K562 (cell line): ENCODE results near the gene KCNC3. TPM values are rescaled to one million over a fixed set of nuclear protein-coding genes. Genes with fewer than 3 reads are reported as not detected.
A peak's percentile ranks its signal among the peaks of the same experiment; 100 is the strongest.

Experiments
- ARID4B ChIP-seq: sonication (generic); formaldehyde crosslinking; IDR thresholded peaks from 2 replicates; pipeline ENCODE4 v1.8.0; 2022; ENCODE audit warnings: mild to moderate bottlenecking, missing genetic modification reagents
- CXXC5 ChIP-seq: fragments of 250-450 bp; sonication (Bioruptor Pico); IDR thresholded peaks from 2 replicates; pipeline ENCODE4 v1.8.0; 2022; ENCODE audit warnings: inconsistent platforms, mild to moderate bottlenecking, moderate library complexity
- E2F4 ChIP-seq: sonication (generic); formaldehyde crosslinking; IDR thresholded peaks from 2 replicates; pipeline ENCODE4 v1.8.0; 2022; ENCODE audit warnings: mild to moderate bottlenecking, low read depth, missing genetic modification reagents
- E2F8 ChIP-seq: fragments of 450-650 bp; IDR thresholded peaks from 2 replicates; pipeline ENCODE4 v1.7.1; 2018; ENCODE audit warnings: mild to moderate bottlenecking, low read depth; ENCODE audit not compliant: partially characterized antibody
- ERF ChIP-seq: fragments of 450-650 bp; formaldehyde crosslinking; IDR thresholded peaks from 2 replicates; pipeline ENCODE4 v1.4.0; 2020; ENCODE audit warnings: mild to moderate bottlenecking, mixed read lengths
- KAT7 ChIP-seq: sonication (generic); formaldehyde crosslinking; IDR thresholded peaks from 2 replicates; pipeline ENCODE4 v1.8.0; 2022; ENCODE audit warnings: missing genetic modification reagents, mild to moderate bottlenecking, borderline replicate concordance
- LCOR ChIP-seq: sonication (generic); formaldehyde crosslinking; IDR thresholded peaks from 2 replicates; pipeline ENCODE4 v1.8.0; 2022; ENCODE audit warnings: mild to moderate bottlenecking, missing genetic modification reagents
- MEIS2 ChIP-seq: fragments of 450-650 bp; IDR thresholded peaks from 2 replicates; pipeline ENCODE4 v1.6.1; 2014; ENCODE audit warnings: mild to moderate bottlenecking; ENCODE audit not compliant: partially characterized antibody
- MLLT1 ChIP-seq, 2 experiments: fragments of 450-650 bp; IDR thresholded peaks; 2 replicates each; pipeline ENCODE4 v1.6.1; 2016
- PHTF2 ChIP-seq: fragments of 250-450 bp; sonication (Bioruptor Pico); IDR thresholded peaks from 2 replicates; pipeline ENCODE4 v1.5.0; 2021; ENCODE audit warnings: mild to moderate bottlenecking
- RNF2 ChIP-seq: sonication (generic); IDR thresholded peaks from 2 replicates; pipeline ENCODE4 v1.6.1; 2016
- SMAD3 ChIP-seq: fragments of 450-650 bp; formaldehyde crosslinking; conservative IDR thresholded peaks from 2 replicates; pipeline ENCODE4 v1.4.0; 2020; ENCODE audit warnings: mild to moderate bottlenecking
- TARDBP ChIP-seq: fragments of 450-650 bp; IDR thresholded peaks from 2 replicates; pipeline ENCODE4 v1.6.1; 2016
- VEZF1 ChIP-seq: fragments of 200-800 bp; sonication (Bioruptor generic); IDR thresholded peaks from 2 replicates; pipeline ENCODE4 v1.6.1; 2017; ENCODE audit warnings: missing genetic modification characterization, missing compliant biosample characterization
- ZNF146 ChIP-seq: IDR thresholded peaks from one replicate; pipeline ENCODE4 v1.6.1; 2018; ENCODE audit warnings: missing compliant biosample characterization; ENCODE audit not compliant: unreplicated experiment
- polyA plus RNA-seq, 8 experiments: library from polyadenylated mRNA; depleted of rRNA in 4 of 8; stranded (reverse) in 5 of 8; unstranded in 3 of 8; fragments of >200 nt; fragmentation: Nextera tagmentation in 2 of 8; fragmentation: Illumina TruSeq in 1 of 8; extraction: Ambion mirVana in 2 of 8; extraction: Trizol in 1 of 8; gene quantifications; 2 replicates each; pipeline versions ENCODE4 v1.2.1 to v1.2.3, GENCODE V29; 2011 to 2014; ENCODE audit warnings: inconsistent platforms in 1 of 8, missing spikeins in 1 of 8
- total RNA-seq, 7 experiments: library from RNA; depleted of rRNA in 6 of 7; stranded (reverse); fragments of >200 nt in 6 of 7; fragmentation: Illumina TruSeq in 2 of 7; extraction: Trizol in 2 of 7; gene quantifications; 2 replicates each; pipeline versions ENCODE4 v1.2.1 to v1.2.3, GENCODE V29; 2011 to 2021; ENCODE audit warnings: low replicate concordance in 1 of 7

The KCNC3 gene
- total and polyA plus RNA-seq, 9 of the 15 experiments (the other 6 are each of a cell fraction or from before 2014, with no cell fraction given), result 0.03 to 26.2 (median 2.0) TPM

GRCh38 chr19:50333737-50334617 lies 4.8 kb upstream of the KCNC3 start (continued):
- 0 out of 2 replicates have a peak, but pooled peaks have one; percentile 0 for TF ChIP-seq VEZF1 (CRISPR knock-in tag)
- TF ChIP-seq TARDBP, result peak; percentile 97
- TF ChIP-seq ZNF146, result no peak
- TF ChIP-seq SMAD3 (CRISPR knock-in tag), result peak; percentile 76
- peak; percentile 67; the same call in 1 of the 2 replicates for TF ChIP-seq E2F4 (CRISPR knock-in tag)
- peak; percentile 98 for TF ChIP-seq LCOR
- TF ChIP-seq PHTF2 (CRISPR knock-in tag), result peak; percentile 25; the same call in 1 of the 2 replicates
- TF ChIP-seq RNF2, result peak; percentile 88
- peak; percentile 95 for TF ChIP-seq MEIS2
- TF ChIP-seq MLLT1 (IDR thresholded peaks at IDR 0.05), result peak; percentile 30 to 51; a peak in 2 of 4 replicates
- peak; percentile 74; the same call in 1 of the 2 replicates for TF ChIP-seq ARID4B
- TF ChIP-seq KAT7 (CRISPR knock-in tag), result peak; percentile 94
- peak; percentile 88 for TF ChIP-seq E2F8
- TF ChIP-seq ERF, result peak; percentile 94
- TF ChIP-seq CXXC5 (CRISPR knock-in tag), result peak; percentile 84
